Measurements from ENCODE around the gene LTO1. TPM values are rescaled to one million over a fixed set of nuclear protein-coding genes. Genes with fewer than 3 reads are reported as not detected.

Gene LTO1
- total and polyA plus RNA-seq, 2 of the 13 experiments (the other 11 are each of a cell fraction or from before 2014, with no cell fraction given), result 11.8 to 15.0 TPM

DNA sequence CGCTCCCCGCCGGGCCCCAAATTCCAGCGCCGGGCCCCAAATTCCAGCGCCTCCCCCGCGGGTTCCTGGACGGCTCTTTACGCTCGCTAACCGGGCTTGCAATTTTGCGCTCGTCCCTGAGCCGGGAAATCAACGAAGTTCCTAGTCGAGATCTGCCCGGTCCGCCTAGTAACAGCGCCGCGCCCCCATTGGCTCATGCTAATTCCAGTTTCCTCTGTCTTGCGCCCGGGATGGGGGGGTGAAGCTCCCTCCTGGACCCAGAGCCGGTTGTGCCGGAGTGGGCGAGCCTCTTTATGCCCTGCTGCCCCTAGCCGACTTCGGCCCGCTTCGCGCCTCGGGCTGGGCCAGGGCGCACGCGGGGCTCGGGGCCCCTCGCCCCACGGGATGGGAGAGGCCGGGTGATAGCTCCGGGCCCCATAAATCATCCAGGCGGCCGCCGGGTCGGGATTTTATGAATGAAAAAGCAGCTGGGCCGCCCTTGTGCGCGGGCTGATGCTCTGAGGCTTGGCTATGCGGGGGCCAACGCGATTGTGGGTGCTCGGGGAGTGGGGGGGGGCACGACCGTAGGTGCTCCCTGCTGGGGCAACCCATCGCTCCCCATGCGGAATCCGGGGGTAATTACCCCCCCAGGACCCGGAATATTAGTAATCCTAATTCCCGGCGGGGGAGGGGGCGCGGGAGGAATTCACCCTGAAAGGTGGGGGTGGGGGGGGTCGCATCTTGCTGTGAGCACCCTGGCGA, 36.0 kb downstream of the LTO1 start (continued):
- TF ChIP-seq, protein P1, sequence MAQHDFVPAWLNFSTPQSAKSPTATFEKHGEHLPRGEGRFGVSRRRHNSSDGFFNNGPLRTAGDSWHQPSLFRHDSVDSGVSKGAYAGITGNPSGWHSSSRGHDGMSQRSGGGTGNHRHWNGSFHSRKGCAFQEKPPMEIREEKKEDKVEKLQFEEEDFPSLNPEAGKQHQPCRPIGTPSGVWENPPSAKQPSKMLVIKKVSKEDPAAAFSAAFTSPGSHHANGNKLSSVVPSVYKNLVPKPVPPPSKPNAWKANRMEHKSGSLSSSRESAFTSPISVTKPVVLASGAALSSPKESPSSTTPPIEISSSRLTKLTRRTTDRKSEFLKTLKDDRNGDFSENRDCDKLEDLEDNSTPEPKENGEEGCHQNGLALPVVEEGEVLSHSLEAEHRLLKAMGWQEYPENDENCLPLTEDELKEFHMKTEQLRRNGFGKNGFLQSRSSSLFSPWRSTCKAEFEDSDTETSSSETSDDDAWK (CRISPR knock-in tag; IDR thresholded peaks at IDR 0.05), result no peak
- TF ChIP-seq, protein P2, sequence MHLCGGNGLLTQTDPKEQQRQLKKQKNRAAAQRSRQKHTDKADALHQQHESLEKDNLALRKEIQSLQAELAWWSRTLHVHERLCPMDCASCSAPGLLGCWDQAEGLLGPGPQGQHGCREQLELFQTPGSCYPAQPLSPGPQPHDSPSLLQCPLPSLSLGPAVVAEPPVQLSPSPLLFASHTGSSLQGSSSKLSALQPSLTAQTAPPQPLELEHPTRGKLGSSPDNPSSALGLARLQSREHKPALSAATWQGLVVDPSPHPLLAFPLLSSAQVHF (CRISPR knock-in tag; IDR thresholded peaks at IDR 0.05), result no peak
- TF ChIP-seq ZNF337 (CRISPR knock-in tag; IDR thresholded peaks at IDR 0.05; ENCODE audit: borderline replicate concordance, low read depth) (no peak), RARA (CRISPR knock-in tag; IDR thresholded peaks at IDR 0.05) (0 out of 2 replicates have a peak, but pooled peaks have one; percentile 12), SMC3 (IDR thresholded peaks at IDR 0.05; ENCODE audit: low read length) (no peak), ZBTB3 (CRISPR knock-in tag; IDR thresholded peaks at IDR 0.05; ENCODE audit: borderline replicate concordance, low read depth) (no peak), KAT2B (IDR thresholded peaks at IDR 0.05; ENCODE audit: borderline replicate concordance, low read depth, low read length) (no peak), PPARG (CRISPR knock-in tag; conservative IDR thresholded peaks at IDR 0.05) (no peak), JUN (CRISPR knock-in tag; IDR thresholded peaks at IDR 0.05) (no peak), DNMT1 (CRISPR knock-in tag; IDR thresholded peaks at IDR 0.05) (no peak), HOXA5 (CRISPR knock-in tag; IDR thresholded peaks at IDR 0.05) (0 out of 2 replicates have a peak, but pooled peaks have one; percentile 48), ZBTB38 (CRISPR knock-in tag; IDR thresholded peaks at IDR 0.05) (peak; percentile 43; the same call in 1 of the 2 replicates), KLF6 (CRISPR knock-in tag; IDR thresholded peaks at IDR 0.05) (no peak)
- TF ChIP-seq, protein P3, sequence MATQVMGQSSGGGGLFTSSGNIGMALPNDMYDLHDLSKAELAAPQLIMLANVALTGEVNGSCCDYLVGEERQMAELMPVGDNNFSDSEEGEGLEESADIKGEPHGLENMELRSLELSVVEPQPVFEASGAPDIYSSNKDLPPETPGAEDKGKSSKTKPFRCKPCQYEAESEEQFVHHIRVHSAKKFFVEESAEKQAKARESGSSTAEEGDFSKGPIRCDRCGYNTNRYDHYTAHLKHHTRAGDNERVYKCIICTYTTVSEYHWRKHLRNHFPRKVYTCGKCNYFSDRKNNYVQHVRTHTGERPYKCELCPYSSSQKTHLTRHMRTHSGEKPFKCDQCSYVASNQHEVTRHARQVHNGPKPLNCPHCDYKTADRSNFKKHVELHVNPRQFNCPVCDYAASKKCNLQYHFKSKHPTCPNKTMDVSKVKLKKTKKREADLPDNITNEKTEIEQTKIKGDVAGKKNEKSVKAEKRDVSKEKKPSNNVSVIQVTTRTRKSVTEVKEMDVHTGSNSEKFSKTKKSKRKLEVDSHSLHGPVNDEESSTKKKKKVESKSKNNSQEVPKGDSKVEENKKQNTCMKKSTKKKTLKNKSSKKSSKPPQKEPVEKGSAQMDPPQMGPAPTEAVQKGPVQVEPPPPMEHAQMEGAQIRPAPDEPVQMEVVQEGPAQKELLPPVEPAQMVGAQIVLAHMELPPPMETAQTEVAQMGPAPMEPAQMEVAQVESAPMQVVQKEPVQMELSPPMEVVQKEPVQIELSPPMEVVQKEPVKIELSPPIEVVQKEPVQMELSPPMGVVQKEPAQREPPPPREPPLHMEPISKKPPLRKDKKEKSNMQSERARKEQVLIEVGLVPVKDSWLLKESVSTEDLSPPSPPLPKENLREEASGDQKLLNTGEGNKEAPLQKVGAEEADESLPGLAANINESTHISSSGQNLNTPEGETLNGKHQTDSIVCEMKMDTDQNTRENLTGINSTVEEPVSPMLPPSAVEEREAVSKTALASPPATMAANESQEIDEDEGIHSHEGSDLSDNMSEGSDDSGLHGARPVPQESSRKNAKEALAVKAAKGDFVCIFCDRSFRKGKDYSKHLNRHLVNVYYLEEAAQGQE (IDR thresholded peaks at IDR 0.05; ENCODE audit: borderline replicate concordance in 1 of 2, low read depth in 1 of 2, low read length in 2 of 2), result no peak
- TF ChIP-seq, protein P4, sequence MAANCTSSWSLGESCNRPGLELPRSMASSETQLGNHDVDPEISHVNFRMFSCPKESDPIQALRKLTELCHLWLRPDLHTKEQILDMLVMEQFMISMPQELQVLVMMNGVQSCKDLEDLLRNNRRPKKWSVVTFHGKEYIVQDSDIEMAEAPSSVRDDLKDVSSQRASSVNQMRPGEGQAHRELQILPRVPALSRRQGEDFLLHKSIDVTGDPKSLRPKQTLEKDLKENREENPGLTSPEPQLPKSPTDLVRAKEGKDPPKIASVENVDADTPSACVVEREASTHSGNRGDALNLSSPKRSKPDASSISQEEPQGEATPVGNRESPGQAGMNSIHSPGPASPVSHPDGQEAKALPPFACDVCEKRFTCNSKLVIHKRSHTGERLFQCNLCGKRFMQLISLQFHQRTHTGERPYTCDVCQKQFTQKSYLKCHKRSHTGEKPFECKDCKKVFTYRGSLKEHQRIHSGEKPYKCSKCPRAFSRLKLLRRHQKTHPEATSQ (CRISPR knock-in tag; IDR thresholded peaks at IDR 0.05; ENCODE audit: borderline replicate concordance), result no peak
- TF ChIP-seq, protein P5, sequence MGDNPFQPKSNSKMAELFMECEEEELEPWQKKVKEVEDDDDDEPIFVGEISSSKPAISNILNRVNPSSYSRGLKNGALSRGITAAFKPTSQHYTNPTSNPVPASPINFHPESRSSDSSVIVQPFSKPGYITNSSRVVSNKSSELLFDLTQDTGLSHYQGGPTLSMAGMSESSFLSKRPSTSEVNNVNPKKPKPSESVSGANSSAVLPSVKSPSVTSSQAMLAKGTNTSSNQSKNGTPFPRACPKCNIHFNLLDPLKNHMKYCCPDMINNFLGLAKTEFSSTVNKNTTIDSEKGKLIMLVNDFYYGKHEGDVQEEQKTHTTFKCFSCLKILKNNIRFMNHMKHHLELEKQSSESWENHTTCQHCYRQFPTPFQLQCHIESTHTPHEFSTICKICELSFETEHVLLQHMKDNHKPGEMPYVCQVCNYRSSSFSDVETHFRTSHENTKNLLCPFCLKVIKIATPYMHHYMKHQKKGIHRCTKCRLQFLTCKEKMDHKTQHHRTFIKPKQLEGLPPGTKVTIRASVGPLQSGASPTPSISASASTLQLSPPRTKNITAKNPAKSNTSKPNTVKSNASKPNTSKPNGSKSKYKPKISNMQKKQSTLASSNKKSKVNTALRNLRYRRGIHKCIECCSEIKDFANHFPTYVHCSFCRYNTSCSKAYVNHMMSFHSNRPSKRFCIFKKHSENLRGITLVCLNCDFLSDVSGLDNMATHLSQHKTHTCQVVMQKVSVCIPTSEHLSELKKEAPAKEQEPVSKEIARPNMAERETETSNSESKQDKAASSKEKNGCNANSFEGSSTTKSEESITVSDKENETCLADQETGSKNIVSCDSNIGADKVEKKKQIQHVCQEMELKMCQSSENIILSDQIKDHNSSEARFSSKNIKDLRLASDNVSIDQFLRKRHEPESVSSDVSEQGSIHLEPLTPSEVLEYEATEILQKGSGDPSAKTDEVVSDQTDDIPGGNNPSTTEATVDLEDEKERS (CRISPR knock-in tag; IDR thresholded peaks at IDR 0.05), result no peak

Data from HepG2 (cell line).